Common myeloid progenitor, CD34-positive (primary cell): ENCODE data around the gene LYG2. TPM values are rescaled to one million over a fixed set of nuclear protein-coding genes. Genes with fewer than 3 reads are reported as not detected.
"Not testable (repeated sequence)": the region's sequence is repeated elsewhere in the genome, so short reads cannot be mapped to it uniquely, and the experiment has no call there.

Experiments
- CTCF ChIA-PET: fragments of 350-600 bp; sonication (Branson Sonifier 250); formaldehyde crosslinking; loops from one replicate; lab custom pipeline; 2021; ENCODE audit warnings: antibody characterized with exemption; lab: Charles Lee
- POLR2A ChIA-PET: fragments of 350-600 bp; sonication (Branson Sonifier 250); formaldehyde crosslinking; loops from one replicate; lab custom pipeline; 2021; ENCODE audit warnings: antibody characterized with exemption; lab: Charles Lee
- DNase-seq, 3 donors: peaks; one replicate each; pipeline versions ENCODE4 v3.0.0 to v3.0.0-alpha.2; 2013
- H3K27ac ChIP-seq, 2 experiments: 1 replicate in 1 of 2; 2 replicates in 1 of 2; pipeline ENCODE4 v1.7.0; 2013; ENCODE audit warnings: inconsistent platforms in 2 of 2, low read length in 2 of 2, mild to moderate bottlenecking in 2 of 2, low read depth in 1 of 2, moderate library complexity in 1 of 2; ENCODE audit not compliant: severe bottlenecking in 2 of 2, insufficient read depth in 1 of 2, poor library complexity in 1 of 2
- H3K27me3 ChIP-seq, 5 experiments: replicated peaks in 2 of 5; 1 replicate in 3 of 5; 2 replicates in 2 of 5; pipeline versions ENCODE4 v1.6.1 to v1.7.0; 2013; ENCODE audit warnings: low read length in 4 of 5, mild to moderate bottlenecking in 2 of 5, moderate library complexity in 2 of 5, inconsistent platforms in 1 of 5; ENCODE audit not compliant: insufficient read depth in 5 of 5, control insufficient read depth in 4 of 5
- H3K36me3 ChIP-seq, 4 experiments: 1 replicate in 2 of 4; 2 replicates in 2 of 4; pipeline versions ENCODE4 v1.6.1 to v1.7.0; 2013; ENCODE audit warnings: low read length in 3 of 4, control low read depth in 1 of 4, mild to moderate bottlenecking in 1 of 4; ENCODE audit not compliant: control insufficient read depth in 4 of 4, insufficient read depth in 4 of 4
- H3K4me1 ChIP-seq, 4 experiments: 1 replicate in 3 of 4; 2 replicates in 1 of 4; pipeline versions ENCODE4 v1.6.1 to v1.7.1; 2013; ENCODE audit warnings: low read length in 3 of 4, mild to moderate bottlenecking in 3 of 4, control low read depth in 1 of 4, inconsistent platforms in 1 of 4, moderate library complexity in 1 of 4; ENCODE audit not compliant: control insufficient read depth in 4 of 4, insufficient read depth in 4 of 4; ENCODE audit errors: control extremely low read depth in 1 of 4
- H3K4me3 ChIP-seq, 7 experiments: 1 replicate in 4 of 7; 2 replicates in 3 of 7; pipeline versions ENCODE4 v1.5.1 to v1.7.0; 2013; ENCODE audit warnings: mild to moderate bottlenecking in 7 of 7, low read length in 6 of 7, moderate library complexity in 6 of 7, inconsistent platforms in 2 of 7, low read depth in 2 of 7, control low read depth in 1 of 7; ENCODE audit not compliant: insufficient read depth in 4 of 7, control insufficient read depth in 1 of 7; ENCODE audit errors: extremely low read depth in 1 of 7
- H3K9me3 ChIP-seq, 5 experiments: 1 replicate in 4 of 5; 2 replicates in 1 of 5; pipeline versions ENCODE4 v1.6.1 to v1.7.1; 2013; ENCODE audit warnings: low read length in 4 of 5, mild to moderate bottlenecking in 2 of 5, inconsistent platforms in 1 of 5, low read depth in 1 of 5, moderate library complexity in 1 of 5; ENCODE audit not compliant: control insufficient read depth in 4 of 5, insufficient read depth in 2 of 5; ENCODE audit errors: control extremely low read depth in 1 of 5
- WGBS: methylation state at CpG from one replicate; pipeline ENCODE4 v1.1.5; 2013; ENCODE audit not compliant: insufficient coverage; 5-methylcytosine and 5-hydroxymethylcytosine counted together
- polyA plus RNA-seq: library from polyadenylated mRNA; unstranded; fragments of 120-200 nt; gene quantifications from one replicate; pipeline ENCODE4 v1.2.1, GENCODE V29; 2013

LYG2 gene
- polyA plus RNA-seq, result 0.22 TPM

- DNase-seq, result no peak
- 68% methylated on average over 5 of the region's 7 CpGs for WGBS
These were observed at the start of gene LYG2 for GRCh38 chr2:99255491-99256318. Gene LYG2, minus strand, starts transcription at chr2:99255666. Its CDS starts 1,406 bp downstream, at chr2:99254260.

GRCh38 chr2:99301097-99301496 is 45.6 kb upstream of the LYG2 start, which contains the start of gene LYG1:
Gene LYG1, minus strand, starts transcription at chr2:99301197. Its CDS starts 5,527 bp downstream, at chr2:99295670.
- H3K4me1 ChIP-seq, CTCF ChIA-PET, H3K4me3 ChIP-seq, H3K9me3 ChIP-seq, H3K36me3 ChIP-seq, H3K27me3 ChIP-seq, H3K27ac ChIP-seq, POLR2A ChIA-PET, DNase-seq: not testable (repeated sequence)
- WGBS, result no CpG with 5 or more reads among the region's 2 CpGs

More at GRCh38 chr2:99255491-99256318, at the start of gene LYG2:
- Histone ChIP-seq H3K4me3 (peak within 1 kb of the TSS in 1 of 7 experiments; percentile 34), H3K9me3 (peaks cover 0 to 5% (median 0%) of the 10 kb centered on the region in 5 experiments), H3K36me3 (no peaks in the 10 kb centered on the region), H3K27me3 (no peaks in the 10 kb centered on the region), H3K4me1 (peaks cover 0 to 10% (median 4%) of the 10 kb centered on the region in 4 experiments), H3K27ac (no peak within 1 kb of the TSS)
- ChIA-PET POLR2A (no interaction called here), CTCF (no interaction called here)

- no peak for DNase-seq
- CTCF ChIA-PET, result no interaction called here
- H3K27me3 ChIP-seq, result no peaks in the 10 kb centered on the region
- H3K4me3 ChIP-seq, result no peak overlapping the region
- H3K36me3 ChIP-seq, result peaks cover 0 to 3% (median under 1%) of the 10 kb centered on the region in 4 experiments
- POLR2A ChIA-PET, result no interaction called here
- H3K4me1 ChIP-seq, result no peaks in the 10 kb centered on the region
- peaks cover 0 to 6% (median 0%) of the 10 kb centered on the region in 5 experiments for H3K9me3 ChIP-seq
- WGBS, result 100% methylated on average over 3 of the region's 7 CpGs
- no peak overlapping the region for H3K27ac ChIP-seq
These were observed 44.1 kb upstream of the LYG2 start for GRCh38 chr2:99299580-99299979.

- ChIA-PET CTCF (no interaction called here), POLR2A (no interaction called here)
These were observed 42.5 kb upstream of the LYG2 start for GRCh38 chr2:99297994-99298393.

GRCh38 chr2:99285526-99285925 is 30.1 kb upstream of the LYG2 start:
- 100% methylated on average over 3 of the region's 7 CpGs for WGBS
- ChIA-PET CTCF (no interaction called here), POLR2A (no interaction called here)
- peaks cover 0 to 7% (median 0%) of the 10 kb centered on the region in 5 experiments for H3K9me3 ChIP-seq
- H3K4me3 ChIP-seq, result no peak overlapping the region
- no peak for DNase-seq
- H3K27me3 ChIP-seq, result no peaks in the 10 kb centered on the region
- H3K27ac ChIP-seq, result no peak overlapping the region
- peaks cover 0 to 3% (median 0%) of the 10 kb centered on the region in 4 experiments for H3K36me3 ChIP-seq
- no peaks in the 10 kb centered on the region for H3K4me1 ChIP-seq

More at GRCh38 chr2:99297994-99298393, 42.5 kb upstream of the LYG2 start:
- DNase-seq, result no peak
- H3K4me3 ChIP-seq, result no peak overlapping the region
- H3K9me3 ChIP-seq, result peaks cover 0 to 6% (median 0%) of the 10 kb centered on the region in 5 experiments
- no peaks in the 10 kb centered on the region for H3K36me3 ChIP-seq
- no peaks in the 10 kb centered on the region for H3K27me3 ChIP-seq
- H3K27ac ChIP-seq, result no peak overlapping the region
- H3K4me1 ChIP-seq, result no peaks in the 10 kb centered on the region
- WGBS, result no CpG with 5 or more reads among the region's 2 CpGs

GRCh38 chr2:99279969-99280695 is 24.7 kb upstream of the LYG2 start:
- CTCF ChIA-PET, result no interaction called here

More at GRCh38 chr2:99279969-99280695, 24.7 kb upstream of the LYG2 start:
- no peak overlapping the region for H3K4me3 ChIP-seq
- peaks cover 0 to 3% (median 0%) of the 10 kb centered on the region in 4 experiments for H3K36me3 ChIP-seq
- peaks cover 0 to 5% (median 0%) of the 10 kb centered on the region in 4 experiments for H3K4me1 ChIP-seq
- DNase-seq, result no peak
- H3K9me3 ChIP-seq, result peaks cover 0 to 17% (median 1%) of the 10 kb centered on the region in 5 experiments
- no peaks in the 10 kb centered on the region for H3K27me3 ChIP-seq
- POLR2A ChIA-PET, result no interaction called here
- H3K27ac ChIP-seq, result no peak overlapping the region
